Fibroblast of lung (primary cell): ENCODE results near the gene ZNF532.

Experiments
- CTCF ChIP-seq, 2 donors: IDR thresholded peaks in 1 of 2; conservative IDR thresholded peaks in 1 of 2; 1 replicate in 1 of 2; 2 replicates in 1 of 2; pipeline ENCODE4 v1.5.1; 2011 to 2012; ENCODE audit warnings: low read length in 2 of 2, control low read depth in 1 of 2, inconsistent platforms in 1 of 2, low read depth in 1 of 2, mild to moderate bottlenecking in 1 of 2
- EZH2 ChIP-seq: IDR thresholded peaks from 2 replicates; pipeline ENCODE4 v1.5.1; 2012; ENCODE audit warnings: low read length, control low read depth, mild to moderate bottlenecking; ENCODE audit errors: missing control alignments

- TF ChIP-seq CTCF (conservative IDR thresholded peaks at IDR 0.05 in 1 of 2, IDR thresholded peaks at IDR 0.05 in 1 of 2; ENCODE audit: low read depth in 1 of 2, low read length in 2 of 2) (no peak), EZH2 (no peak)
These were observed 21.5 kb upstream of the ZNF532 start for GRCh38 chr18:58842978-58843687.
